GM19324 (cell line): ENCODE data around the gene COA5.
A peak's percentile ranks its signal among the peaks of the same experiment; 100 is the strongest.

ENCODE experiments used
- ATAC-seq: cut with Tn5 transposase; IDR thresholded peaks from one replicate; pipeline ENCODE4 v1.9.1; 2021; ENCODE audit warnings: mild to moderate bottlenecking, moderate library complexity; ENCODE audit not compliant: unreplicated experiment, low FRiP score

COA5 gene

GRCh38 chr2:98573426-98573825, 34.9 kb downstream of the COA5 start:
- ATAC-seq: no peak

GRCh38 chr2:98572676-98573075, 35.6 kb downstream of the COA5 start:
- no peak for ATAC-seq

- no peak for ATAC-seq
Observed at GRCh38 chr2:98572211-98572610, 36.1 kb downstream of the COA5 start.

GRCh38 chr2:98571796-98572195, 36.5 kb downstream of the COA5 start:
- ATAC-seq: no peak

GRCh38 chr2:98571121-98571701, 37.1 kb downstream of the COA5 start:
- ATAC-seq: no peak

GRCh38 chr2:98570356-98570755, 38.0 kb downstream of the COA5 start:
- ATAC-seq: no peak

- ATAC-seq: no peak
Observed at GRCh38 chr2:98569915-98570314, 38.4 kb downstream of the COA5 start.

GRCh38 chr2:98569197-98569793, 39.0 kb downstream of the COA5 start:
- ATAC-seq: no peak

GRCh38 chr2:98568161-98568956, 40.0 kb downstream of the COA5 start:
- ATAC-seq: no peak

GRCh38 chr2:98565941-98566340, 42.4 kb downstream of the COA5 start:
- no peak for ATAC-seq

GRCh38 chr2:98565286-98565860, 42.9 kb downstream of the COA5 start:
- ATAC-seq: no peak

GRCh38 chr2:98564541-98565132, 43.7 kb downstream of the COA5 start:
- ATAC-seq: no peak

GRCh38 chr2:98563394-98563793, 44.9 kb downstream of the COA5 start:
- no peak for ATAC-seq

- ATAC-seq: no peak
Observed at GRCh38 chr2:98561902-98562695, 46.2 kb downstream of the COA5 start.

- ATAC-seq: no peak
Observed at GRCh38 chr2:98561018-98561417, 47.3 kb downstream of the COA5 start.

GRCh38 chr2:98560256-98560771, 48.0 kb downstream of the COA5 start:
- no peak for ATAC-seq

GRCh38 chr2:98559581-98559980, 48.7 kb downstream of the COA5 start:
- no peak for ATAC-seq

GRCh38 chr2:98558852-98559530, 49.3 kb downstream of the COA5 start:
- no peak for ATAC-seq

GRCh38 chr2:98556344-98557033, 51.8 kb downstream of the COA5 start:
- peak; percentile 50 for ATAC-seq
